Stimulated activated CD4-positive, alpha-beta T cell treated with anti-CD3 and anti-CD28 coated beads, Interleukin-12 subunit alpha, Interleukin-12 subunit beta, amount 100 ng/mL, for 24 hours (primary cell): Measurements from ENCODE around the gene MS4A13.
"Not testable (repeated sequence)": the region's sequence is repeated elsewhere in the genome, so short reads cannot be mapped to it uniquely, and the experiment has no call there.

Experiments used
- DNase-seq, 2 experiments: peaks; one replicate each; pipeline ENCODE4 v3.0.0-alpha.2; 2020; ENCODE audit warnings: low read depth in 2 of 2

The MS4A13 gene

DNA sequence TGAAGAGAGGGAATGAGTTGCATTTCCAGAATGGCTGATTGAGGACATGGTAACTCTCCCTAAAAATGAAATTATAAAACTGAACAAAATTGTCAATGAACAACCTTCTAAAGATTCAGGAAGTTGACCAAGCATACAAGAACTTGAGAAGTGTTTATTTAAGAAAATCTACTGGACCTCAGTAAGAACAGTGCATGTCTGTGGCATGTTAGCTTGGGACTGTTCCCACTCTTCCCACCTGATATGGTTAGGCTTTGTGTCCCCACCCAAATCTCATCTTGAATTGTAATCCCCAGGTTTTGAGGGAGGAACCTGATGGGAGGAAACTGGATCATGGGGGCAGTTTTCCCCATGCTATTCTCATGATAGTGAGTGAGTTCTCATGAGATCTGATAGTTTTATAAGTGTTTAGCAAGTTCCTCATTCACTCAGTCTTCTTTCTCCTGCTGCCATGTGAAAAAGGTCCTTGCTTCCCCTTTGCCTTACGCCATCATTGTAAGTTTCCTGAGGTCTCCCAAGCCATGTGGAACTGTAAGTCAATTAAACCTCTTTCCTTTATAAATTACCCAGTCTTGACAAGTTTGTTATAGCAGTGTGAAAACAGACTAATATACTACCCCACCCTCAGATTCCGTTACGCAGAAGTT, 15.4 kb downstream of the MS4A13 start:
- no peak for DNase-seq

DNA sequence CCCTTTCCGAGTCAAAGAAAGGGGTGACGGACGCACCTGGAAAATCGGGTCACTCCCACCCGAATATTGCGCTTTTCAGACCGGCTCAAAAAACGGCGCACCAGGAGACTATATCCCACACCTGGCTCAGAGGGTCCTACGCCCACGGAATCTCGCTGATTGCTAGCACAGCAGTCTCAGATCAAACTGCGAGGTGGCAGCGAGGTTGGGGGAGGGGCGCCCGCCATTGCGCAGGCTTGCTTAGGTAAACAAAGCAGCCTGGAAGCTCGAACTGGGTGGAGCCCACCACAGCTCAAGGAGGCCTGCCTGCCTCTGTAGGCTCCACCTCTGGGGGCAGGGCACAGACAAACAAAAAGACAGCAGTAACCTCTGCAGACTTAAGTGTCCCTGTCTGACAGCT, 17.2 kb downstream of the MS4A13 start:
- DNase-seq: not testable (repeated sequence)

DNA sequence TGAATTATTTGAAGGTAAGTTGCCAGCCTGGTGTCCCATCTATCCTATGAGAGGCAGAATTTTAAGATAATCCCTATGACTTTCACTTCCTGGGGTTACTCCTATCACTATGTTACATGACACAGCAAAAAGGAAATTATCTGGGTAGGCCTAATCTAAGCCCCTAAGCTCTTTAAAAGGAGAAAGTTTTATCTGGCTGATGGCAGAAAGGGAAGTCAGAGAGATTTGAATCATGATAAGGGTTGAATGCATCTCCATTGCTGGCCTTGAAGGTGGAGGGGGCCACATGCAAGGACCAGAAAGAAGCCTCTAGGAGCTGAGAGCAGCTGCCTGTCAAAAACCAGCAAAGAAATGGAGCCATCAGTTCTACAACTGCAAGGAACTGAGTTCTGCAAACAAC, 23.4 kb downstream of the MS4A13 start:
- not testable (repeated sequence) for DNase-seq

DNA sequence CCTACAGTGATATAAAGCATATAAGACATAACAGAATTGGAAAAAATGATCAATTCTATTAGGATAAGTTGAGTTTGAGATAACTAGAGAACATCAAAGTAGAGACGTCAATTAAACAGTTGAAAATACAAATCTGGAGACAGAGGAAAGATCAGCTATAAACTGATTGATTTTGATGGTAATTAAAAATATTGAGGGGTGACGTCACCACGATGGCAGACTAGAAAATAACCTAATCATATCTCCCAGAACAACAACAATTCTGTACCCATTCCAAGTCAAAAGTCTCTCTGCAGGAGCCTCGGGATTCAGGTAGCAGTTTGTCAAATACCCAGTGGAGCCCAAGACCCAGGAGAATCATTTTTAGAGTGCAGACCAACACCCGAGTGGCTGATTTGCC, 28.9 kb downstream of the MS4A13 start:
- DNase-seq: no peak

DNA sequence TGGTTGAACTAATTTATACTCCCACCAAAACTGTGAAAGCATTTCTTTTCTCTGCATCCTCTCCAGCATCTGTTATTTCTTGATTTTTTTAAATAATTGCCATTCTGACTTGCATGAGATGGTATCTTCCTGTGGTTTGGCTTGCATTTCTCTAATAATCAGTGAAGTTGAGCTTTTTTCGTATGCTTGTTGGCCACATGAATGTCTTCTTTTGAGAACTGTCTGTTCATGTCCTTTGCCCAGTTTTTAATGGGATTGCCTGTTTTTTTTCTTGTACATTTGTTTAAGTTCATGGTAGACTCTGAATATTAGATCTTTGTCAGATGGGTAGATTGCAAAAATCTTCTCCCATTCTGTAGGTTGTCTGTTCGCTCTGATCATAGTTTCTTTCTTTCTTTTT, 46.1 kb downstream of the MS4A13 start:
- DNase-seq: no peak

DNA sequence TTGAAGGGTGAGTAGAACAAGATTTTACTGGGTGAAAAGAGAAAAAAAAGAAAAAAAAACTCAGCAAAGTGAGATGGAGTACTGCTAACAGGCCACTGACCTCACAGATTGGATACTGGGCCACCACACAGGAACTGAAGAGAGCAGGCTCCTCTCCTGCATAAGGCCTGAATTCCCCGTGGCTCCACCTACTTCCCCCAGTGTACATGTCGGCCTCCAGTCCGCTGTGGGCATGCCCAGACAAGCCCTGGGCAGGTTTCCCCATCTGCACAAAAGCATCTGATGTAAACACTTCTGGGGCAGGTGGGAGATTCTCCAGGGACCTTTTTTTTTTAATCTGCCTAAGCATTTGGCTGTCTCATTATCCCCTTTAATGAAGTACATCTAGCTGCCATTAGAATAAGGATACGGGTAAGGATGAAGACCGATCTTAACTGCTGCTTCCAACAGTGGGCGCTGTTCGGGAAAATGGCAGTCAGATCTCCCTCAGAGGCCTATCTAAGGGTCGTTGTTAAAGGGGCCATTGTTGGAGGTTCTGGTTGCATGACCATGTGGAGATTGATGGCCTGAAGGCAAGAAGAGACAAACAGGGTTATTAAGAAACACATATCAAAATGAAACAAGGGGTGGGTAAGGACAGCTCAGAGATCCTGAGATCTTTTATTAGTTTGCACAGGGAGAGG, 48.5 kb downstream of the MS4A13 start:
- DNase-seq: no peak

DNA sequence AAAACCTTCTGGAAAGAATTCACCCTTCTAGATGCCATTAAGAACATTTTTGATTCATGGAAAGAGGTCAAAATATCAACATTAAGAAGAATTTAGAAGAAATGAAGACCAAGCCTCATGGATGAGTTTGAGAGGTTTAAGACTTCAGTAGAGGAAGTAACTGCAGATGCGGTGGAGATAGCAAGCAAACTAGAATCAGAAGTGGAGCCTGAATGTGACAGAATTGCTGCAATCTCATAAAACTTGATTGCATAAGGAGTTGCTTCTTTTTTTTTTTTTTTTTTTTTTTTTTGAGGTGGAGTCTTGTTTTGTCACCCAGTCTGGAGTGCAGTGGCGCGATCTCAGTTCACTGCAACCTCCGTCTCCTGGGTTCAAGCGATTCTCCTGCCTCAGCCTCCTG, 51.6 kb downstream of the MS4A13 start:
- DNase-seq: no peak

DNA sequence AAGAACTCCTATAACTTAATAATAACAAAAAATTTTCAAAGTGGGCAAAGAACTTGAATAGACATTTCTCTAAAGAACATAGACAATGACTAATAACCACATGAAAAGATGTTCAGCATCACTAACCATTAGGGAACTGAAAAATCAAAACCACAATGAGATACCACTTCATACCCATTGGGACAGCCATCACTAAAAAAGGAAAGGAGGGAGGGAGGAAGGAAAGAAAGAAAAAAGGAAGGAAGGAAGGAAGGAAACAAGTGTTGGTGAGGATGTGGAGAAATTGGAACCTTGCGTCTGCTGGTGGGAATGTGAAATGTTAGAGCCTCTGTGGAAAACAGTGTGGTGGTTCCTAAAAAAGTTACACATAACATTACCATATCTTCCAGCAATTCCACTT, 55.8 kb downstream of the MS4A13 start:
- no peak for DNase-seq

DNA sequence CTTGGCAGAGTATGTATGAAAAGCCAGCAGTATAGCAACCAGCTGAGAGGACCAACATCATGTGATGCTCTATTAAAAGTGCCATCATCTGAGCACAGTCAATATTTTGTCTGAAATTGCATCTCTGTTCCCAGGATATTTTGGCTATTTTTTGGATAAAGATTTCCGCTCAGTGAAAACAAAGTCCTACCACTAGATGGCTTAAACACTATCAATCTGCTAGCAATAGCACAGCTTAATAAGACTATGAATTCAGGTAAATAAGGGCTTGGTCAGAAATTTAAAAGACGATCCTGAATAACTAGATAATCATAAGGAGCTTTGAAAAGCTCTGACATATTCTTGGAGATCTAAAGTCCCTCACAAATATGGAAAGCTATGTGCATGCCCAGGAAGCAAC, 74.4 kb downstream of the MS4A13 start:
- no peak for DNase-seq
